ENCODE data around the gene RGS3.
"Not testable (repeated sequence)": the region's sequence is repeated elsewhere in the genome, so short reads cannot be mapped to it uniquely, and the experiment has no call there.

The RGS3 gene

GRCh38 chr9:113436728-113437515 is 26.6 kb upstream of the RGS3 start:
- no peak for DNase-seq (ENCODE audit: low read depth in 1 of 2, low spot score in 1 of 2)
- H3K27me3 ChIP-seq (ENCODE audit: insufficient read depth, poor library complexity, severe bottlenecking), result no peaks in the 10 kb centered on the region
- TF ChIP-seq GABPA (IDR thresholded peaks at IDR 0.05; ENCODE audit: low read depth) (no peak), POLR2AphosphoS5 (IDR thresholded peaks at IDR 0.05; ENCODE audit: low read depth) (no peak), SPI1 (IDR thresholded peaks at IDR 0.05; ENCODE audit: borderline replicate concordance, low read depth) (no peak), CTCF (IDR thresholded peaks at IDR 0.05; ENCODE audit: insufficient read depth, low read length) (no peak), REST (IDR thresholded peaks at IDR 0.05; ENCODE audit: insufficient replicate concordance, low read depth) (no peak)
- no peak overlapping the region for H3K4me3 ChIP-seq (replicated peaks; ENCODE audit: insufficient read depth, low read length)
- no peak overlapping the region for H3K27ac ChIP-seq (replicated peaks)

GRCh38 chr9:113437716-113438115 is 25.8 kb upstream of the RGS3 start:
- DNase-seq (ENCODE audit: low read depth in 1 of 2, low spot score in 1 of 2); H3K27ac ChIP-seq (replicated peaks); H3K27me3 ChIP-seq (ENCODE audit: insufficient read depth, poor library complexity, severe bottlenecking); H3K4me3 ChIP-seq (replicated peaks; ENCODE audit: insufficient read depth, low read length): not testable (repeated sequence)

- H3K27ac ChIP-seq (replicated peaks), result peak overlapping the region; percentile 66
- peak in 1 of 2 experiments; percentile 73 for DNase-seq (ENCODE audit: low read depth in 1 of 2, low spot score in 1 of 2)
- H3K4me3 ChIP-seq (replicated peaks; ENCODE audit: insufficient read depth, low read length), result no peak overlapping the region
- TF ChIP-seq REST (IDR thresholded peaks at IDR 0.05; ENCODE audit: insufficient replicate concordance, low read depth), result no peak
- TF ChIP-seq POLR2AphosphoS5 (IDR thresholded peaks at IDR 0.05; ENCODE audit: low read depth), result no peak
- no peak for TF ChIP-seq SPI1 (IDR thresholded peaks at IDR 0.05; ENCODE audit: borderline replicate concordance, low read depth)
- H3K27me3 ChIP-seq (ENCODE audit: insufficient read depth, poor library complexity, severe bottlenecking), result no peaks in the 10 kb centered on the region
These were observed 18.8 kb upstream of the RGS3 start for GRCh38 chr9:113444736-113445135.

- TF ChIP-seq REST (IDR thresholded peaks at IDR 0.05; ENCODE audit: insufficient replicate concordance, low read depth) (no peak), CTCF (IDR thresholded peaks at IDR 0.05; ENCODE audit: insufficient read depth, low read length) (peak; percentile 15), POLR2AphosphoS5 (IDR thresholded peaks at IDR 0.05; ENCODE audit: low read depth) (no peak)
- Histone ChIP-seq H3K27ac (replicated peaks) (no peak overlapping the region), H3K4me3 (replicated peaks; ENCODE audit: insufficient read depth, low read length) (no peak overlapping the region), H3K27me3 (ENCODE audit: insufficient read depth, poor library complexity, severe bottlenecking) (no peaks in the 10 kb centered on the region)
- peak in 1 of 2 experiments; percentile 11 for DNase-seq (ENCODE audit: low read depth in 1 of 2, low spot score in 1 of 2)
These were observed 17.2 kb upstream of the RGS3 start for GRCh38 chr9:113446323-113446740.
